Measurements from ENCODE around the gene ARHGAP1. TPM values are rescaled to one million over a fixed set of nuclear protein-coding genes. Genes with fewer than 3 reads are reported as not detected.
"Not testable (repeated sequence)": the region's sequence is repeated elsewhere in the genome, so short reads cannot be mapped to it uniquely, and the experiment has no call there.

ARHGAP1 gene
- total RNA-seq, 4 donors from 2014 or later = 39.2 to 53.6 (median 45.8) TPM

DNA sequence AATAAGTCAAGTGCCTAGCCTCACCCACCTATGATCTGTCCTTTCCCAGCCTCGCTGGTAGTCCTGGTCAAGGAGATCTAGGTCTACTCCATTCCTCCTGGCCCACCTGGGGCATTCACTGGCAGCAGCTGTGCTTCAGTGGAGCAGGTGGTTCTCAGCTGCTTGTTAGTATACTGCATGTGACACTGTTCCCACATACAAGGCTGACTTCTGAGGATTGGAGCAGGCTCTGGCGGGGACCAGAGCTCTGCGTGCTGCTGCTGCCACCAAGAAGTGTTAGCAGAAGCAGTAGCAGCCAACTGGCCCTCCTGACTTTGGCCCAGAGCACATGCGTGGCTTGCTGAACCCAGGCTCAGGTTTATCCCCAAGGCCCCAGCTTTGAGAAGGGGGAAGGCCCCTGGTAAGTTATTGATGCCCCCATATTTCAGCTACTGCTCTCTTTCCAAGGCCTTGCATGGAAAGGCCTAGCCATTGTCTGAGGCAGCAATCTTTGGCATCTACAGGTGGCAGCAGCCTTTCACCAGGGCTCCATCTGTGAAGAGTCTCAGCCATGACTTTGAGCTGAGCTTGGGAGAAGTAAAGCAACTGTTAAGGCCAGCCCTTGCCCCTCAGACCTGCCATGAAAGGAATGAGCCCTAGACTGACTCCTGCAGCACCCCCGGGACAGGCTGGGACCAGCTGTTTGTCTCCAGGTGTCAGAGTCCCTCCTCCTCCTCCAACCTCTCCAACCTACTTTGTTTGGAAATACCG, 26.5 kb downstream of the ARHGAP1 start:
- WGBS, 2 donors = 35 to 70% methylated on average over 2 to 6 of the region's 6 CpGs
- Histone ChIP-seq H3K27ac (peak overlapping the region in 3 of 4 donors; percentile 84 to 90 (median 87)), H3K27me3 (no peaks in the 10 kb centered on the region), H3K4me3 (no peak overlapping the region), H3K36me3 (peaks cover 29 to 77% (median 34%) of the 10 kb centered on the region in 3 donors), H3K9me3 (no peaks in the 10 kb centered on the region), H3K4me1 (peaks cover 33 to 78% (median 34%) of the 10 kb centered on the region in 3 donors)
- no peak for TF ChIP-seq POLR2A (IDR thresholded peaks at IDR 0.05)
- TF ChIP-seq, protein P1, sequence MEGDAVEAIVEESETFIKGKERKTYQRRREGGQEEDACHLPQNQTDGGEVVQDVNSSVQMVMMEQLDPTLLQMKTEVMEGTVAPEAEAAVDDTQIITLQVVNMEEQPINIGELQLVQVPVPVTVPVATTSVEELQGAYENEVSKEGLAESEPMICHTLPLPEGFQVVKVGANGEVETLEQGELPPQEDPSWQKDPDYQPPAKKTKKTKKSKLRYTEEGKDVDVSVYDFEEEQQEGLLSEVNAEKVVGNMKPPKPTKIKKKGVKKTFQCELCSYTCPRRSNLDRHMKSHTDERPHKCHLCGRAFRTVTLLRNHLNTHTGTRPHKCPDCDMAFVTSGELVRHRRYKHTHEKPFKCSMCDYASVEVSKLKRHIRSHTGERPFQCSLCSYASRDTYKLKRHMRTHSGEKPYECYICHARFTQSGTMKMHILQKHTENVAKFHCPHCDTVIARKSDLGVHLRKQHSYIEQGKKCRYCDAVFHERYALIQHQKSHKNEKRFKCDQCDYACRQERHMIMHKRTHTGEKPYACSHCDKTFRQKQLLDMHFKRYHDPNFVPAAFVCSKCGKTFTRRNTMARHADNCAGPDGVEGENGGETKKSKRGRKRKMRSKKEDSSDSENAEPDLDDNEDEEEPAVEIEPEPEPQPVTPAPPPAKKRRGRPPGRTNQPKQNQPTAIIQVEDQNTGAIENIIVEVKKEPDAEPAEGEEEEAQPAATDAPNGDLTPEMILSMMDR (IDR thresholded peaks at IDR 0.05) = no peak
- no peak for DNase-seq
- intact Hi-C loops (cut with DNase I) = no loop called here

DNA sequence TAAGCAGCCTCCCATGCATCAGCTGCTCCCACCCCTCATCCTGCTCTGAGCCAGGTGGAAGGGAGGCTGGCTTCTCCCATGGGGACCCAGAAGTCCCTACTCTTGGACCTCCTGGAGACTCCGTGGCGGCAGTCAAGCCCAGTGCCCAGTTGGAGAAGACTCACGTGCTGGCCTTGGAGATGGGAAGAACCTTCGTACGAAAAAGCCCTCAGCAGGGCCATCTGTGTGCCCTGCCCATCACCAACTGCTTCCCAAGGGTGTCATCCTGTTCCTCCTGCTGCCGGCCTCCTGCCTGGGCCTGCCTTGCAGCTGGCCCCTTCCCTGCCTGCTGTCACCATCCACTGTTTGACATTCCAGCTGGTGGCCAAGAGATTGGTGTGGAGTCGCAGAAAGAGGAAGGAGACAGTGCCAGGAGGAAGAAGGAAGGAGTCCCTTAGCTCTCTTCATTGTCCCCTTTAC, 28.0 kb downstream of the ARHGAP1 start:
- Histone ChIP-seq H3K4me1 (peaks cover 33 to 88% (median 36%) of the 10 kb centered on the region in 3 donors), H3K27me3 (no peaks in the 10 kb centered on the region), H3K36me3 (peaks cover 28 to 77% (median 33%) of the 10 kb centered on the region in 3 donors), H3K9me3 (no peaks in the 10 kb centered on the region), H3K4me3 (no peak overlapping the region), H3K27ac (peak overlapping the region in 3 of 4 donors; percentile 15 to 42 (median 23))
- WGBS, 2 donors = 0 to 50% methylated on average over 1 to 4 of the region's 7 CpGs
- DNase-seq = no peak
- no peak for TF ChIP-seq POLR2A (IDR thresholded peaks at IDR 0.05)
- TF ChIP-seq, protein P1 (IDR thresholded peaks at IDR 0.05) = no peak
- intact Hi-C loops (cut with DNase I) = no loop called here

DNA sequence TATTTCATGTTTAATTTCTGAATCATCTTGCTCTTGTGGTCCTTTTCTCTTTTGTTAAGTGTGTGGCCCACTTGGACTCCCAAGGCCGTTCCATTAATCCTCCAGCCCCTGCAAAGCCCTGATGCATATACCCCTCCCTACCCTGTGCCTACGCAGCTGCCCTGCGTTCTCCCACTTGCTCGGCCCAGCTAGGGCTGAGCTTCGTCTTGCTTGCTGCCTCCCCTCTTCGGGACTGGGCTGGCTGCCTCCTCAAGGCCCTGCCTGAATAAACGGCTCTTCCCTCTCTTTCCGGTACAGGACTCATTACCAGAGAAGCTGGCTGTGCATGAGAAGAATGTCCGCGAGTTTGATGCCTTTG, 28.5 kb downstream of the ARHGAP1 start:
- DNase-seq = no peak
- Histone ChIP-seq H3K4me1 (peaks cover 29 to 88% (median 41%) of the 10 kb centered on the region in 3 donors), H3K27ac (peak overlapping the region in 2 of 4 donors; percentile 42 to 45), H3K36me3 (peaks cover 33 to 77% (median 35%) of the 10 kb centered on the region in 3 donors), H3K27me3 (no peaks in the 10 kb centered on the region), H3K9me3 (no peaks in the 10 kb centered on the region), H3K4me3 (no peak overlapping the region)
- intact Hi-C loops (cut with DNase I) = no loop called here
- no peak for TF ChIP-seq POLR2A (IDR thresholded peaks at IDR 0.05)
- TF ChIP-seq, protein P1 (IDR thresholded peaks at IDR 0.05) = no peak
- WGBS, 2 donors = 89 to 90% methylated on average over 8 to 10 of the region's 10 CpGs

DNA sequence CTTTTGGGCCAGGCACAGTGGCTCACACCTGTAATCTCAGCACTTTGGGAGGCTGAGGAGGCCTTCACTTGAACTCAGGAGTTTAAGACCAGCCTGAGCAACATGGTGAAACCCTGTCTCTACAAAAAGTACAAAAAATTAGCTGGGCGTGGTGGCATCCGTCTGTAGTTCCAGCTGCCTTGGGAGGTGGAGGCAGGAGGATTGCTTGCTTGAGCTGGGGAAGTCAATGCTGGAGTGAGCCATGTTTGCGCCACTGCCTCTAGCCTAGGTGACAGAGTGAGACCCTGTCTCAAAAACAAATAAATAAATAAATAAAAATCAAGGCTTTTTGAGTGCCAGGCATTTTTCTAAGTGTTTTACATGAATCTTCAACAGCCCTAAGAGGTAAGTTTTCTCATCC, 29.9 kb downstream of the ARHGAP1 start:
- intact Hi-C loops (cut with DNase I); DNase-seq; H3K9me3 ChIP-seq; H3K27me3 ChIP-seq; H3K4me3 ChIP-seq: not testable (repeated sequence)
- H3K36me3 ChIP-seq = peaks cover 33 to 84% (median 36%) of the 10 kb centered on the region in 3 donors
- peaks cover 21 to 79% (median 28%) of the 10 kb centered on the region in 3 donors for H3K4me1 ChIP-seq
- peak overlapping the region in 3 of 4 donors; percentile 25 to 50 (median 32) for H3K27ac ChIP-seq
- WGBS, 2 donors = 76 to 83% methylated on average over 3 of the region's 3 CpGs

DNA sequence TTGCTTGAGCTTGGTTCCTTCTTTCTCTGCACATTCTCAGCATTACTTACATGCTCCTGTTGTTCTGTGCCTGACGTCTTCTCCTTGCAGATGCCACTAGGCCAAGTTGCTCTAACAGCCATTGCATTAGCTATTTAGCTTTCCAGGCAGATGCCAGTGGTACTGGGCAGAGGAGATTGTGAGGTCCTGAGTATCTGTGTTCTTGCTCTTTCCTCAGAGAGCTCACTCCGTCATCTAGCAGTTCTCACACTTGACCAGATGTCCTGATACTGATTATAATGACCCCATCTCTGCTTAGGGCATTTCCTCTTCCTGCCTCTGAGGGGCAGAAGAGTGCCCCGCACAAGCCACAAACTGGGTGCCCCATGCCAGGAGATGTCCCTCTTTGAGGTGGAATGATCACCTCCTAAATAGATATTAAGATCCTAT, 30.7 kb downstream of the ARHGAP1 start:
- H3K4me1 ChIP-seq = peaks cover 13 to 74% (median 20%) of the 10 kb centered on the region in 3 donors
- no peak for TF ChIP-seq POLR2A (IDR thresholded peaks at IDR 0.05)
- TF ChIP-seq, protein P1 (IDR thresholded peaks at IDR 0.05) = peak in 3 of 6 experiments; percentile 10 to 54 (median 30)
- H3K9me3 ChIP-seq = no peaks in the 10 kb centered on the region
- 67 to 81% methylated on average over 3 of the region's 3 CpGs for WGBS, 2 donors
- H3K4me3 ChIP-seq = no peak overlapping the region
- no peak for DNase-seq
- H3K36me3 ChIP-seq = peaks cover 33 to 91% (median 36%) of the 10 kb centered on the region in 3 donors
- intact Hi-C loops (cut with DNase I) = no loop called here
- H3K27me3 ChIP-seq = no peaks in the 10 kb centered on the region
- H3K27ac ChIP-seq = peak overlapping the region in 2 of 4 donors; percentile 25 to 32
